ENCODE data around the gene KYAT1. TPM values are rescaled to one million over a fixed set of nuclear protein-coding genes. Genes with fewer than 3 reads are reported as not detected.

Gene KYAT1
- total and polyA plus RNA-seq, 4 experiments from 2014 or later, result 9.8 to 12.4 (median 11.3) TPM

DNA sequence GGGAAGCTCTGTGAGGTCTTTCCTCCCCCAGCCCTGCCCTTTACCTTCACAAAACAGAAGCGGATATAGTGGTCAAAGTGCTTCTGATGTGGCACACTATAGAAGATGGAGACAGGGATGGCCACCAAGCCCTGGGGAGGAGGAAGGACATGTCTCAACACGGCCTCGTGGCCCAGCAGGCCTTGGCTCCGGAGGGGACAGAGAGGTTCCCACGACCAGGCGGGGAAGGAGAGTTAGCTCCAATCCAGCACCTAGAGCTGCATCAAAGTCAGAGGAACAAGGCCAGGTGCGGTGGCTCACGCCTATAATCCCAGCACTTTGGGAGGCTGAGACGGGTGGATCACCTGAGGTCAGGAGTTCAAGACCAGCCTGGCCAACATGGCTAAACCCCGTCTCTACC, 48.1 kb downstream of the KYAT1 start:
- H3K9me3 Mint-ChIP-seq, result no peaks in the 10 kb centered on the region
- H3K4me1 Mint-ChIP-seq, result peaks cover 6 to 16% (median 10%) of the 10 kb centered on the region in 4 donors
- peaks cover 17 to 20% of the 10 kb centered on the region in 2 donors for H3K36me3 Mint-ChIP-seq
- peaks cover 6% of the 10 kb centered on the region for H3K36me3 ChIP-seq (ENCODE audit: insufficient read depth, low read length)
- intact Hi-C loops (cut with micrococcal nuclease), result no loop called here
- no peaks in the 10 kb centered on the region for H3K27me3 Mint-ChIP-seq
- DNase-seq, result no peak
- no peaks in the 10 kb centered on the region for H3K9me3 ChIP-seq (ENCODE audit: control insufficient read depth in 1 of 2, low read length in 2 of 2)
- no peak overlapping the region for H3K4me3 Mint-ChIP-seq
- ChIA-PET POLR2A (ENCODE audit: partially characterized antibody) (interaction anchor here (0.6 kb wide), 1 partner anchor 342 kb away, joined by 3 read pairs; no protein-coding TSS in a partner anchor), CTCF (ENCODE audit: partially characterized antibody) (no interaction called here)
- H3K4me1 ChIP-seq (ENCODE audit: insufficient read depth, low read length), result peaks cover 12% of the 10 kb centered on the region
- H3K27ac ChIP-seq (ENCODE audit: low read depth, low read length), result no peak overlapping the region
- no peaks in the 10 kb centered on the region for H3K27me3 ChIP-seq (ENCODE audit: insufficient read depth, low read length)
- peak overlapping the region in 2 of 7 donors; percentile 25 to 46 for H3K27ac Mint-ChIP-seq
- H3K4me3 ChIP-seq (ENCODE audit: low read length in 2 of 2), result no peak overlapping the region

DNA sequence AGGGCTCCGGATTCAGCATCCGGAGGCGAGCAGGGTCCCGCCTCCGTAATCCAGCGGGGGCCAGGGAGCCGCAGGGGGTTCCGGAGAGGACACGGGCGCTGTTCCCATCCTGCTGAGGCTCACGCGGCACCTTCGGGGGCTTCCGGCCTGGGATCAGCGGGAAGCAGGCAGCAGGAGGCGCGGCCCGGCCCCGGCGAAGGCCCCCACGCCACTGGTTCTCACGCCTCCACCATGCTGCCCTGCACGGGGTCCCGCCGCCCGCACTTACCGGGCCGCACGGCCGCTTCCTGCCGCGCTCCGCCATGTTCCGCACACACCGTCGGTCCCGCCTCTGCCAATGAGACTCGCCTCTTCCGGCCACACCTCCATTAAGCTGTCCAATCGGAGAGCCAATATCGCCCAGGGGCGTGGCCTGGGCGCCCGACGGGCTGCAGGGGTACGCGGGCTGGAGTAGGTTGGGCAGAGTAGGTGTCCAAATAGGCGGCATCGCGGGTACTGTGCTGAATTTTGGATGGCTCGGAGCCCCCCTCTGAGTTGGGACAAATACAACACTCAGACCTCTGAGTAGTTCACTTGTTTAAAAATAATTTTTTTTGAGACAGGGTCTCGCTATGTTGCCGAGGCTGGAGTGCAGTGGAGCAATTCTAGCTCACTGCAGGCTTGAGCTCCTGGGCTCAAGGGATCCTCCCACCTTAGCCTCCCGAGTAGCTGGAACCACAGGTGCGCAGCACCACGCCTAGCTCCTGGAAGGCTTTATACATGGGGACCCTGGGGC, 52.1 kb downstream of the KYAT1 start, which contains the start of gene SPOUT1:
Gene SPOUT1, minus strand, starts transcription at position 318 of the 775 bp plus-strand sequence. Its CDS starts 14 bp downstream, at position 304.
- intact Hi-C loops (cut with micrococcal nuclease), result loop anchor here (1.0 to 5.0 kb wide), 3 partner anchors 11 to 118 kb away; partner anchors contain the start of genes DOLK, ENDOG, NUP188 and TBC1D13
- Mint-ChIP-seq H3K4me3 (peak within 1 kb of the TSS; percentile 90 to 99 (median 96)), H3K9me3 (no peaks in the 10 kb centered on the region), H3K27me3 (no peaks in the 10 kb centered on the region), H3K27ac (peak within 1 kb of the TSS; percentile 74 to 98 (median 90)), H3K36me3 (peaks cover 19 to 33% of the 10 kb centered on the region in 2 donors), H3K4me1 (peaks cover 10 to 31% (median 16%) of the 10 kb centered on the region in 4 donors)
- Histone ChIP-seq H3K36me3 (ENCODE audit: insufficient read depth, low read length) (peaks cover 26% of the 10 kb centered on the region), H3K4me1 (ENCODE audit: insufficient read depth, low read length) (peaks cover 22% of the 10 kb centered on the region), H3K4me3 (ENCODE audit: low read length in 2 of 2) (peak within 1 kb of the TSS; percentile 71 to 76), H3K9me3 (ENCODE audit: control insufficient read depth in 1 of 2, low read length in 2 of 2) (no peaks in the 10 kb centered on the region), H3K27me3 (ENCODE audit: insufficient read depth, low read length) (no peaks in the 10 kb centered on the region), H3K27ac (ENCODE audit: low read depth, low read length) (peak within 1 kb of the TSS; percentile 65)
- CTCF ChIA-PET (ENCODE audit: partially characterized antibody), result interaction anchor here (0.7 to 1.9 kb wide), 7 partner anchors 8 to 128 kb away, joined by 3 to 33 read pairs (median 3); partner anchors contain the start of genes ENDOG and PKN3
- POLR2A ChIA-PET (ENCODE audit: partially characterized antibody), result interaction anchor here (0.6 to 4.9 kb wide), 13 partner anchors 9 to 324 kb away, joined by 3 to 77 read pairs (median 3); partner anchors contain the start of genes DOLK, ENDOG, NUP188 and SH3GLB2
- DNase-seq, result peak; percentile 91 to 94 (median 93)

- peaks cover 10 to 31% (median 16%) of the 10 kb centered on the region in 4 donors for H3K4me1 Mint-ChIP-seq
- Histone ChIP-seq H3K4me1 (ENCODE audit: insufficient read depth, low read length) (peaks cover 22% of the 10 kb centered on the region), H3K27ac (ENCODE audit: low read depth, low read length) (peak overlapping the region; percentile 65), H3K4me3 (ENCODE audit: low read length in 2 of 2) (peak overlapping the region; percentile 71 to 76), H3K27me3 (ENCODE audit: insufficient read depth, low read length) (no peaks in the 10 kb centered on the region), H3K36me3 (ENCODE audit: insufficient read depth, low read length) (peaks cover 31% of the 10 kb centered on the region), H3K9me3 (ENCODE audit: control insufficient read depth in 1 of 2, low read length in 2 of 2) (no peaks in the 10 kb centered on the region)
- intact Hi-C loops (cut with micrococcal nuclease), result loop anchor here (1.0 to 5.0 kb wide), 3 partner anchors 11 to 118 kb away; partner anchors contain the start of genes DOLK, ENDOG, NUP188 and TBC1D13
- H3K4me3 Mint-ChIP-seq, result peak overlapping the region; percentile 90 to 99 (median 96)
- CTCF ChIA-PET (ENCODE audit: partially characterized antibody), result interaction anchor here (1.4 to 1.9 kb wide), 5 partner anchors 9 to 100 kb away, joined by 3 to 33 read pairs (median 5); partner anchors contain the start of gene ENDOG
- H3K27me3 Mint-ChIP-seq, result no peaks in the 10 kb centered on the region
- no peak for DNase-seq
- POLR2A ChIA-PET (ENCODE audit: partially characterized antibody), result interaction anchor here (0.7 to 4.9 kb wide), 7 partner anchors 10 to 324 kb away, joined by 3 to 77 read pairs (median 4); partner anchors contain the start of genes DOLK, ENDOG, NUP188 and ZDHHC12
- no peaks in the 10 kb centered on the region for H3K9me3 Mint-ChIP-seq
- peaks cover 15 to 35% of the 10 kb centered on the region in 2 donors for H3K36me3 Mint-ChIP-seq
- H3K27ac Mint-ChIP-seq, result peak overlapping the region; percentile 74 to 98 (median 90)
These were observed 52.9 kb downstream of the KYAT1 start for GRCh38 chr9:128828719-128829452.

DNA sequence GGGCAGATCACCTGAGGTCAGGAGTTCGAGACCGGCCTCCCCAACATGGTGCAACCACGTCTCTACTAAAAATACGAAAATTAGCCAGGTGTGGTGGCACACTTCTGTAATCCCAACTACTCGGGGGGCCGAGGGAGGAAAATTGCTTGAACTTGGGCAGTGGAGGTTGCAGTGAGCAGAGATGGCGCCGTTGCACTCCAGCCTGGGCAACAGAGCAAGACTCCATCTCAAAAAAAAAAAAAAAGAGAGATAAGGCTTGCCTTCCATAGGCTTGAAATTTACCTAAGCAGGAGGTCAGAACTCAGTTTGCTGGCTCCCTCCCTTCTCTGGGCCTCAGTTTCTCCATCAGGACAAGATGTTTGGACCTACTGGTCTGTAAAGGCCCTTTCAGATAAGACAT, 53.5 kb downstream of the KYAT1 start:
- H3K4me1 ChIP-seq (ENCODE audit: insufficient read depth, low read length), result peaks cover 22% of the 10 kb centered on the region
- CTCF ChIA-PET (ENCODE audit: partially characterized antibody), result interaction anchor here (1.4 kb wide), 2 partner anchors 10 to 100 kb away, joined by 3 to 8 read pairs; partner anchors contain the start of gene ENDOG
- intact Hi-C loops (cut with micrococcal nuclease), result loop anchor here (5.0 kb wide), 1 partner anchor 41 kb away; the partner anchor contains the start of gene TBC1D13
- Mint-ChIP-seq H3K27ac (peak overlapping the region; percentile 74 to 98 (median 85)), H3K27me3 (no peaks in the 10 kb centered on the region), H3K9me3 (no peaks in the 10 kb centered on the region), H3K4me3 (peak overlapping the region; percentile 75 to 99 (median 93)), H3K36me3 (peaks cover 15 to 35% of the 10 kb centered on the region in 2 donors), H3K4me1 (peaks cover 10 to 31% (median 16%) of the 10 kb centered on the region in 4 donors)
- no peak for DNase-seq
- H3K36me3 ChIP-seq (ENCODE audit: insufficient read depth, low read length), result peaks cover 31% of the 10 kb centered on the region
- peak overlapping the region; percentile 65 for H3K27ac ChIP-seq (ENCODE audit: low read depth, low read length)
- POLR2A ChIA-PET (ENCODE audit: partially characterized antibody), result interaction anchor here (0.7 to 4.9 kb wide), 2 partner anchors 9 to 216 kb away, joined by 3 to 77 read pairs; partner anchors contain the start of gene ENDOG
- no peak overlapping the region for H3K4me3 ChIP-seq (ENCODE audit: low read length in 2 of 2)
- no peaks in the 10 kb centered on the region for H3K27me3 ChIP-seq (ENCODE audit: insufficient read depth, low read length)
- H3K9me3 ChIP-seq (ENCODE audit: control insufficient read depth in 1 of 2, low read length in 2 of 2), result no peaks in the 10 kb centered on the region

- no peak for DNase-seq
- no peaks in the 10 kb centered on the region for H3K27me3 ChIP-seq (ENCODE audit: insufficient read depth, low read length)
- Mint-ChIP-seq H3K27ac (no peak overlapping the region), H3K9me3 (no peaks in the 10 kb centered on the region), H3K36me3 (peaks cover 11 to 47% of the 10 kb centered on the region in 2 donors), H3K4me1 (peaks cover 10 to 40% (median 17%) of the 10 kb centered on the region in 4 donors), H3K4me3 (peak overlapping the region in 1 of 8 donors; percentile 21), H3K27me3 (no peaks in the 10 kb centered on the region)
- no peak overlapping the region for H3K27ac ChIP-seq (ENCODE audit: low read depth, low read length)
- H3K4me1 ChIP-seq (ENCODE audit: insufficient read depth, low read length), result peaks cover 22% of the 10 kb centered on the region
- H3K9me3 ChIP-seq (ENCODE audit: control insufficient read depth in 1 of 2, low read length in 2 of 2), result no peaks in the 10 kb centered on the region
- H3K4me3 ChIP-seq (ENCODE audit: low read length in 2 of 2), result no peak overlapping the region
- POLR2A ChIA-PET (ENCODE audit: partially characterized antibody), result interaction anchor here (4.9 kb wide), 1 partner anchor 7 kb away, joined by 77 read pairs; the partner anchor contains the start of gene ENDOG
- intact Hi-C loops (cut with micrococcal nuclease), result loop anchor here (5.0 kb wide), 1 partner anchor 39 kb away; the partner anchor contains the start of gene TBC1D13
- CTCF ChIA-PET (ENCODE audit: partially characterized antibody), result interaction anchor here (1.3 kb wide), 1 partner anchor 8 kb away, joined by 4 read pairs; the partner anchor contains the start of gene ENDOG
- H3K36me3 ChIP-seq (ENCODE audit: insufficient read depth, low read length), result peaks cover 39% of the 10 kb centered on the region
These were observed 55.6 kb downstream of the KYAT1 start for GRCh38 chr9:128825923-128826700.

GRCh38 chr9:128824911-128825310, 56.8 kb downstream of the KYAT1 start:
- CTCF ChIA-PET (ENCODE audit: partially characterized antibody), result no interaction called here
- DNase-seq, result no peak
- POLR2A ChIA-PET (ENCODE audit: partially characterized antibody), result no interaction called here
- H3K36me3 Mint-ChIP-seq, result peaks cover 11 to 47% of the 10 kb centered on the region in 2 donors
- Histone ChIP-seq H3K4me1 (ENCODE audit: insufficient read depth, low read length) (peaks cover 23% of the 10 kb centered on the region), H3K36me3 (ENCODE audit: insufficient read depth, low read length) (peaks cover 39% of the 10 kb centered on the region), H3K4me3 (ENCODE audit: low read length in 2 of 2) (no peak overlapping the region), H3K27ac (ENCODE audit: low read depth, low read length) (no peak overlapping the region), H3K9me3 (ENCODE audit: control insufficient read depth in 1 of 2, low read length in 2 of 2) (no peaks in the 10 kb centered on the region), H3K27me3 (ENCODE audit: insufficient read depth, low read length) (no peaks in the 10 kb centered on the region)
- no peaks in the 10 kb centered on the region for H3K27me3 Mint-ChIP-seq
- peak overlapping the region in 1 of 7 donors; percentile 24 for H3K27ac Mint-ChIP-seq
- peaks cover 7 to 48% (median 14%) of the 10 kb centered on the region in 4 donors for H3K4me1 Mint-ChIP-seq
- intact Hi-C loops (cut with micrococcal nuclease), result loop anchor here (5.0 kb wide), 1 partner anchor 38 kb away; the partner anchor contains the start of gene TBC1D13
- H3K4me3 Mint-ChIP-seq, result no peak overlapping the region
- no peaks in the 10 kb centered on the region for H3K9me3 Mint-ChIP-seq
